Adrenal gland (tissue), 5 donors: ENCODE data around the gene SLC6A20.

Source experiments
- POLR2A ChIP-seq, 2 donors: fragments of 450-650 bp; IDR thresholded peaks; one replicate each; pipeline ENCODE4 v1.6.1; 2017; ENCODE audit warnings: antibody characterized with exemption in 2 of 2, mild to moderate bottlenecking in 2 of 2, moderate library complexity in 1 of 2
- TF ChIP-seq, protein P1 (sequence below), 6 experiments: fragments of 450-650 bp in 4 of 6; fragments of 200-600 bp in 2 of 6; sonication (generic) in 1 of 6; IDR thresholded peaks; 1 replicate in 5 of 6; 2 replicates in 1 of 6; pipeline versions ENCODE4 v1.5.1 to v1.8.0; 2016 to 2021; ENCODE audit warnings: antibody characterized with exemption in 6 of 6, mild to moderate bottlenecking in 2 of 6, moderate library complexity in 1 of 6
- donor health status: DM: no; HTN: no; CAD: no.

DNA sequence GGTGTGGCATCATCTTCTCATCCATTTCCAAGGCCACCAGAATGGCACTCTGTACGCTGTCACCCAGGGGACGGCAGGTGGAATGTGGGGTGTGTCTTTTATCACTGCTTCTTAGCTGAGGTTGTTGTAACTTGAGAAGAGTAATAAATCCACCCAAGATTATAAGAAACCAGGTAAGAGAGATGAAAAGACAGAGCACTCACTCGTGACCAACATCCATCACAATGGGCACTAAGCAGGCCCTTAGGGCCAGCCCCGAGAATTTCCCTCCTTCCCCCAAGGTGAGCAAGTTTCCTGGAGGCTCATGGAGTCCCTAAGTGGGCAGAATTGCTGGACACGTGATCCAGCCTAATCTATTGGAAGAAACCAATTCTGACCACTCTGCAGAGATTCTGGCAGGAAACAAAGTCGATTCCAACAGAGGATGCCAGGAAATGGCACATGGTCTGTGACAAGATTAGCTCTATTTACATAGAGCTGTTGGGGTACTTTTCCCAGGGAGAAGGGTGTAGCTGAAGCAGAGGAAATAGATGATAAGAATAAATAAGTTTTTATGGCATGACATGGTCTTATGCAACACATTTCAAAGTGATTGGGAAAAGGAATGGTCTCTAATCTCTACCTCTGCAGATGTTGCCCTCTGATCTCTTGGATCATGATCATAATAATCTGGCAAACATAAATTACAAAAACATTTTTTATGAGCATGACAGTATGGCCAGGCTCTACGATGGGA lies 22.5 kb downstream of the SLC6A20 start:
- TF ChIP-seq, protein P1, sequence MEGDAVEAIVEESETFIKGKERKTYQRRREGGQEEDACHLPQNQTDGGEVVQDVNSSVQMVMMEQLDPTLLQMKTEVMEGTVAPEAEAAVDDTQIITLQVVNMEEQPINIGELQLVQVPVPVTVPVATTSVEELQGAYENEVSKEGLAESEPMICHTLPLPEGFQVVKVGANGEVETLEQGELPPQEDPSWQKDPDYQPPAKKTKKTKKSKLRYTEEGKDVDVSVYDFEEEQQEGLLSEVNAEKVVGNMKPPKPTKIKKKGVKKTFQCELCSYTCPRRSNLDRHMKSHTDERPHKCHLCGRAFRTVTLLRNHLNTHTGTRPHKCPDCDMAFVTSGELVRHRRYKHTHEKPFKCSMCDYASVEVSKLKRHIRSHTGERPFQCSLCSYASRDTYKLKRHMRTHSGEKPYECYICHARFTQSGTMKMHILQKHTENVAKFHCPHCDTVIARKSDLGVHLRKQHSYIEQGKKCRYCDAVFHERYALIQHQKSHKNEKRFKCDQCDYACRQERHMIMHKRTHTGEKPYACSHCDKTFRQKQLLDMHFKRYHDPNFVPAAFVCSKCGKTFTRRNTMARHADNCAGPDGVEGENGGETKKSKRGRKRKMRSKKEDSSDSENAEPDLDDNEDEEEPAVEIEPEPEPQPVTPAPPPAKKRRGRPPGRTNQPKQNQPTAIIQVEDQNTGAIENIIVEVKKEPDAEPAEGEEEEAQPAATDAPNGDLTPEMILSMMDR (IDR thresholded peaks at IDR 0.05): no peak
- no peak for TF ChIP-seq POLR2A (IDR thresholded peaks at IDR 0.05)
